HEK293T (cell line): ENCODE results near the gene HSP90AB1.

Experiments
- CTCF ChIA-PET: fragments of 350-600 bp; formaldehyde crosslinking; extraction: SDS; loops from one replicate; lab custom pipeline; 2021; ENCODE audit warnings: antibody characterized with exemption, inconsistent platforms; lab: Yijun Ruan, JAX
- POLR2A ChIA-PET: fragments of 350-600 bp; formaldehyde crosslinking; extraction: SDS; loops from one replicate; lab custom pipeline; 2020; ENCODE audit warnings: antibody characterized with exemption, inconsistent platforms; lab: Yijun Ruan, JAX
- DNase-seq: peaks from one replicate; pipeline ENCODE4 v3.0.0; 2012; ENCODE audit warnings: mixed read lengths; ENCODE audit errors: extremely low spot score
- ARNT ChIP-seq: fragments of 450-650 bp; IDR thresholded peaks from 2 replicates; pipeline ENCODE4 v1.6.1; 2017; ENCODE audit warnings: mild to moderate bottlenecking
- BHLHE40 ChIP-seq: fragments of 450-650 bp; IDR thresholded peaks from 2 replicates; pipeline ENCODE4 v1.6.1; 2016; ENCODE audit warnings: mild to moderate bottlenecking, moderate library complexity, borderline replicate concordance
- CTBP1 ChIP-seq: fragments of 450-650 bp; IDR thresholded peaks from 2 replicates; pipeline ENCODE4 v1.6.1; 2016; ENCODE audit warnings: borderline replicate concordance
- ELF4 ChIP-seq: fragments of 450-650 bp; IDR thresholded peaks from 2 replicates; pipeline ENCODE4 v1.6.1; 2017; ENCODE audit warnings: antibody characterized with exemption
- FOXA1 ChIP-seq: fragments of 450-650 bp; IDR thresholded peaks from 2 replicates; pipeline ENCODE4 v1.6.1; 2016; ENCODE audit warnings: mild to moderate bottlenecking
- FOXK2 ChIP-seq: fragments of 450-650 bp; IDR thresholded peaks from 2 replicates; pipeline ENCODE4 v1.6.1; 2016; ENCODE audit warnings: mild to moderate bottlenecking
- FOXM1 ChIP-seq: fragments of 450-650 bp; IDR thresholded peaks from 2 replicates; pipeline ENCODE4 v1.6.1; 2017; ENCODE audit warnings: mild to moderate bottlenecking, borderline replicate concordance
- HDGF ChIP-seq: fragments of 450-650 bp; IDR thresholded peaks from 2 replicates; pipeline ENCODE4 v1.6.1; 2017; ENCODE audit warnings: antibody characterized with exemption, borderline replicate concordance
- L3MBTL2 ChIP-seq: fragments of 450-650 bp; conservative IDR thresholded peaks from 2 replicates; pipeline ENCODE4 v1.6.1; 2016; ENCODE audit warnings: mild to moderate bottlenecking
- LEF1 ChIP-seq: fragments of 450-650 bp; IDR thresholded peaks from 2 replicates; pipeline ENCODE4 v1.6.1; 2017; ENCODE audit warnings: mild to moderate bottlenecking, borderline replicate concordance
- NFRKB ChIP-seq: fragments of 450-650 bp; IDR thresholded peaks from 2 replicates; pipeline ENCODE4 v1.6.1; 2016; ENCODE audit warnings: mild to moderate bottlenecking, moderate library complexity
- SP1 ChIP-seq: fragments of 450-650 bp; IDR thresholded peaks from 2 replicates; pipeline ENCODE4 v1.6.1; 2017
- SUZ12 ChIP-seq: fragments of 450-650 bp; IDR thresholded peaks from 2 replicates; pipeline ENCODE4 v1.6.1; 2016; ENCODE audit warnings: mild to moderate bottlenecking
- ZNF384 ChIP-seq: fragments of 450-650 bp; IDR thresholded peaks from 2 replicates; pipeline ENCODE4 v1.6.1; 2016
- TF ChIP-seq, protein P1 (sequence below): fragments of 450-650 bp; IDR thresholded peaks from 2 replicates; pipeline ENCODE4 v1.6.1; 2016

The HSP90AB1 gene

DNA sequence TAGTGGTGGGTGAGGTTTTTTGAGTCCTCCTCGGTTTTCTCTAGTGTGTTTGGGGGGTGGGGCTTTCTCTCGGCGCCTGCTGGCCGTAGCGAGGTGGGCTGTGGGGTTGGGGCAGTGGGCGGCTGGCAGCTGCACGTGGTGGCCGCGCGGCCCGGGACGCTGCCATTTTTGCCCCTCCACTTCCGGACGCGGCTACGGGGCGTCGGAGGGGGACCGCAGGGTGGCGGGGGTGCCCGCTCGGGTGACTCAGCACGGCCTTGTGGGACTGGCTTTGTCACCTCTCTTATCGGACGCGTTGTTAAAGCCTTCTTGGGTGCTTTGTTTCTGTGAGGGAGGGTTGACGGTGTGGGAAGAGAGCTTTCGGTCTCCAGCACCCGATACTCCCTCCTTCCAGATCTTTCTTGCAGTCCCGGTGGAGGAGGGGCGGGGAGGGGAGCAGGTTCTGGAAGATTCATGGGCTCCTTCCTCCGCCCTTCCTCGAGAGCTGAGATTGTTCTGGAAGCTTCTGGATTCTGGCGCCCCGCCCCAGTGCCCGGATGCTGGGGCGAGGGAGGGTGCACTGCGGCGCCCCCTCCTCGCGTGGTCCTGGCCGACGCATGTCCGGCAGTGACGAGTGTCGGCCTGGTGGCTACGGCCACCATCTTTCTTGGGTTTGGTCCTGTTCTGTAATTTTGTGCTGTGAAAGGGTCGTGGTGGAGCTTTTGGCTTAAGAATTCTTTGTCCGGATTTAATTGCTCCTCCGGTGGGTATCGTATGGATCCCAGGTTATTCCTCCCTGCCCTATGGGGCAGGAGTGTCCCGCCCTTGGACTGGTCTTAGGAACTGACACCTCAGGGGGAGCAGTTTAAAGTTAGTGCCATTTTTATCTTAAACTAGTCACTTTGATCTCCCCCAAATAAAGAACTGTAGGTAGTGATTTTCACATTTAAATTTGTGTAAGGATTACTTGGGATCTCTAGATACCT lies 719 bp downstream of the HSP90AB1 start:
- DNase-seq, result peak; percentile 35
- ChIA-PET CTCF (interaction anchor here (1.0 to 1.6 kb wide), 3 partner anchors 9 to 535 kb away, joined by 3 to 9 read pairs (median 3); no protein-coding TSS in a partner anchor), POLR2A (interaction anchor here (0.5 to 4.9 kb wide), 42 partner anchors 9 to 618 kb away, joined by 3 to 117 read pairs (median 4); partner anchors contain the start of genes AARS2, GTPBP2, NFKBIE and SLC29A1)
- TF ChIP-seq ELF4 (no peak), ARNT (peak; percentile 91), L3MBTL2 (0 out of 2 replicates have a peak, but pooled peaks have one; percentile 33), NFRKB (peak; percentile 59; the same call in 1 of the 2 replicates)
- TF ChIP-seq, protein P1, sequence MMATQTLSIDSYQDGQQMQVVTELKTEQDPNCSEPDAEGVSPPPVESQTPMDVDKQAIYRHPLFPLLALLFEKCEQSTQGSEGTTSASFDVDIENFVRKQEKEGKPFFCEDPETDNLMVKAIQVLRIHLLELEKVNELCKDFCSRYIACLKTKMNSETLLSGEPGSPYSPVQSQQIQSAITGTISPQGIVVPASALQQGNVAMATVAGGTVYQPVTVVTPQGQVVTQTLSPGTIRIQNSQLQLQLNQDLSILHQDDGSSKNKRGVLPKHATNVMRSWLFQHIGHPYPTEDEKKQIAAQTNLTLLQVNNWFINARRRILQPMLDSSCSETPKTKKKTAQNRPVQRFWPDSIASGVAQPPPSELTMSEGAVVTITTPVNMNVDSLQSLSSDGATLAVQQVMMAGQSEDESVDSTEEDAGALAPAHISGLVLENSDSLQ, result no peak

DNA sequence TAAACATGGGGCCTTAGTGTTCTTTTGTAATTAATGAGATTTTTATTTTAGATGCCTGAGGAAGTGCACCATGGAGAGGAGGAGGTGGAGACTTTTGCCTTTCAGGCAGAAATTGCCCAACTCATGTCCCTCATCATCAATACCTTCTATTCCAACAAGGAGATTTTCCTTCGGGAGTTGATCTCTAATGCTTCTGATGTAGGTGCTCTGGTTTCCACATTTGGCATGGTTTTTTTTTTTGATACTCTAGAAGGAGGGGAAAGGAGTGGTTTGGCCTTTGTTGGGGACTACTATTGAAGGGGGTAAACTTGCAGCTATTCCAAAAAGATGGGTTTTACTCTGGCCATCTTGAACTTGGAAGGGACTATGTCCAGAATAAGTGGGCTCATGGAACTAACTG lies 1.7 kb downstream of the HSP90AB1 start:
- POLR2A ChIA-PET, result interaction anchor here (4.7 to 4.9 kb wide), 2 partner anchors 8 to 24 kb away, joined by 65 to 117 read pairs; partner anchors contain the start of genes SLC29A1 and SLC35B2
- TF ChIP-seq FOXM1, result no peak
- no peak for DNase-seq
- CTCF ChIA-PET, result interaction anchor here (0.9 kb wide), 1 partner anchor 9 kb away, joined by 3 read pairs; the partner anchor contains the start of gene SLC35B2

DNA sequence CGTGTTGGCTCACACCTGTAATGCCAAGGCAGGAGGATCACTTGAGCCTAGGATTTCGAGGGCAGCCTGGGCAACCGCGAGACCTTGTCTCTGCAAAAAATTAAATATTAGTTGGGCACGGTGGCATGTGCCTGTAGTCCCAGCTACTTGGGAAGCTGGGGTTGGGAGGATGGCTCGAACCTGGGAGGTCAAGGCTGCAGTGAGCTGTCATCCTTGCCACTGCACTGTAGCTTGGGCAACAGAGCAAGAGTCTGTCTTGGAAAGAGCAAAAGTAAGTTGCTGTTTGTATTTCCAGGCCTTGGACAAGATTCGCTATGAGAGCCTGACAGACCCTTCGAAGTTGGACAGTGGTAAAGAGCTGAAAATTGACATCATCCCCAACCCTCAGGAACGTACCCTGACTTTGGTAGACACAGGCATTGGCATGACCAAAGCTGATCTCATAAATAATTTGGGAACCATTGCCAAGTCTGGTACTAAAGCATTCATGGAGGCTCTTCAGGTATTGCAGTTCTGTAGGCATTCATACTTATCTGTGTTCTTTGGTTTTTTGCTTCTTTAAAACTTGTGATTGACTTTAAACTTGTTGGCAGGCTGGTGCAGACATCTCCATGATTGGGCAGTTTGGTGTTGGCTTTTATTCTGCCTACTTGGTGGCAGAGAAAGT lies 2.3 kb downstream of the HSP90AB1 start:
- no peak for TF ChIP-seq ARNT
- POLR2A ChIA-PET, result no interaction called here
- no peak for DNase-seq
- CTCF ChIA-PET, result interaction anchor here (0.9 kb wide), 1 partner anchor 8 kb away, joined by 3 read pairs; the partner anchor contains the start of gene SLC35B2

DNA sequence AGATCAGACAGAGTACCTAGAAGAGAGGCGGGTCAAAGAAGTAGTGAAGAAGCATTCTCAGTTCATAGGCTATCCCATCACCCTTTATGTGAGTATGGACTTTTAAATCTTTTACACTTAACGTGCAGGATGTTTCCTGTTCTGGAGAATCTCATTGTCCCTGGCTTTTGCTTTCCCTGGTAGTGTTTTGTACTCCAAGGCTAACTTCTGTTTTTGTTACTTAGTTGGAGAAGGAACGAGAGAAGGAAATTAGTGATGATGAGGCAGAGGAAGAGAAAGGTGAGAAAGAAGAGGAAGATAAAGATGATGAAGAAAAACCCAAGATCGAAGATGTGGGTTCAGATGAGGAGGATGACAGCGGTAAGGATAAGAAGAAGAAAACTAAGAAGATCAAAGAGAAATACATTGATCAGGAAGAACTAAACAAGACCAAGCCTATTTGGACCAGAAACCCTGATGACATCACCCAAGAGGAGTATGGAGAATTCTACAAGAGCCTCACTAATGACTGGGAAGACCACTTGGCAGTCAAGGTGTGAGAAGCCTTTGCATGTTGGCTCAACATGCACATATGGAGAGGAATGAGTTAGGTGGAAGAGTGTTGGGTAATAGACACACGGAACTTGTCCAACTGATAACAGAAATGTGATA lies 3.3 kb downstream of the HSP90AB1 start:
- DNase-seq, result no peak
- TF ChIP-seq SP1, result no peak
- TF ChIP-seq CTBP1, result no peak
- TF ChIP-seq ARNT, result no peak
- TF ChIP-seq FOXK2, result no peak
- TF ChIP-seq ELF4, result no peak
- no peak for TF ChIP-seq ZNF384
- no peak for TF ChIP-seq NFRKB
- TF ChIP-seq FOXA1, result no peak
- no peak for TF ChIP-seq BHLHE40
- TF ChIP-seq SUZ12, result no peak
- TF ChIP-seq LEF1, result no peak
- ChIA-PET CTCF (no interaction called here), POLR2A (no interaction called here)

DNA sequence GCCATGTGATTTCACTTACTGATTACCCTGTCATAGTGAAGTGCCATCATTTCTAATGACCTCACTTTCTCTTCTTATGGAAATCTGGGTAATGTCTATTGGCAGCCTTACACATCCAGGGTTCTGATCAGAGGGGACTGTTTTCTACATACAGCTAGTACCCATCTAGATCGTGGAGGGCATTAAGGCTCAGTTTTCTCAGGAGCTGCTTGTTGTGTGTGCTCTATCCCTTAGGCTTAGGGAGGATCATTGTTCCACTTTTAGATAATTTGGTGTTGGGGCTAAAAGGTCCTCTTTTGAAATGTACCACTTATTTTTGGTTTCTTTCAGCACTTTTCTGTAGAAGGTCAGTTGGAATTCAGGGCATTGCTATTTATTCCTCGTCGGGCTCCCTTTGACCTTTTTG lies 3.8 kb downstream of the HSP90AB1 start:
- no peak for DNase-seq
- POLR2A ChIA-PET, result no interaction called here
- CTCF ChIA-PET, result no interaction called here
- TF ChIP-seq HDGF (no peak), SP1 (no peak), FOXA1 (no peak), NFRKB (no peak), ELF4 (no peak), LEF1 (no peak)
- TF ChIP-seq, protein P1, result no peak

DNA sequence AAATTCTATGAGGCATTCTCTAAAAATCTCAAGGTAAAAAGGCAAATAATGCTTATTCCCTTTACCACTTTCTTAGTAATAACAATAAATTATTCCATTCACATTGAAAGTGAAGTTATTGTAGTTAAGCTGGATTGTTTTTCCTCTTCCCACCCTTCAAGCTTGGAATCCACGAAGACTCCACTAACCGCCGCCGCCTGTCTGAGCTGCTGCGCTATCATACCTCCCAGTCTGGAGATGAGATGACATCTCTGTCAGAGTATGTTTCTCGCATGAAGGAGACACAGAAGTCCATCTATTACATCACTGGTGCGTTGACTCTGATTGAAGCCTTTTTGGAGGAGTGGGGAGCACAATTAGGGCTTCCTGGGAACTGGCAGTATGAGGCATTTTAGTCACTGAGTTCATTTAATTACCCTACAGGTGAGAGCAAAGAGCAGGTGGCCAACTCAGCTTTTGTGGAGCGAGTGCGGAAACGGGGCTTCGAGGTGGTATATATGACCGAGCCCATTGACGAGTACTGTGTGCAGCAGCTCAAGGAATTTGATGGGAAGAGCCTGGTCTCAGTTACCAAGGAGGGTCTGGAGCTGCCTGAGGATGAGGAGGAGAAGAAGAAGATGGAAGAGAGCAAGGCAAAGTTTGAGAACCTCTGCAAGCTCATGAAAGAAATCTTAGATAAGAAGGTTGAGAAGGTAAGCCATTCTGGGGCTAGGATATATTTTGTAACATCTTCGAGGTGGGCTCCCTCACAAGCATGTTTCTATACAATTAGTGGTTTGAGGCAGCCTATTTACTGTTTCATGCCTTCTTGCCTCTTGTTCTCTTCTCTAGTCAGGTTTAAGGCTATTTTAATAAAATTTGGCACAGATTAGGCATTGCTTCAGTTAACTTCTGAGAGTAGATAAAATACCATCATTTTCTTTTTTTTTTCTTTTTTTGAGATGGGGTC lies 4.9 kb downstream of the HSP90AB1 start:
- CTCF ChIA-PET, result interaction anchor here (0.6 to 1.3 kb wide), 3 partner anchors 12 to 79 kb away, joined by 3 read pairs; no protein-coding TSS in a partner anchor
- POLR2A ChIA-PET, result no interaction called here

More for the DNA sequence above, 4.9 kb downstream of the HSP90AB1 start:
- DNase-seq, result no peak
- TF ChIP-seq SUZ12 (no peak), LEF1 (no peak), FOXK2 (no peak), BHLHE40 (no peak)
